H1 (cell line): ENCODE results near the gene ZNF831. TPM values are rescaled to one million over a fixed set of nuclear protein-coding genes. Genes with fewer than 3 reads are reported as not detected.

Experiments
- CTCF ChIA-PET: fragments of 300-600 bp; sonication (Branson Sonifier 250); formaldehyde crosslinking; loops from one replicate; lab custom pipeline; 2021; ENCODE audit not compliant: partially characterized antibody; lab: Charles Lee
- POLR2A ChIA-PET: fragments of 300-600 bp; sonication (Branson Sonifier 250); formaldehyde crosslinking; loops from one replicate; lab custom pipeline; 2021; ENCODE audit warnings: inconsistent platforms; ENCODE audit not compliant: partially characterized antibody; lab: Charles Lee
- DNase-seq, 2 experiments: peaks; one replicate each; pipeline versions ENCODE4 v3.0.0 to v3.0.0-alpha.2; 2010 to 2022; ENCODE audit warnings: low spot score in 2 of 2, low read depth in 1 of 2, mixed read lengths in 1 of 2
- FAIRE-seq: peaks from 2 replicates; lab custom pipeline; 2011; peaks lifted over from hg19 to GRCh38; lab: Jason Lieb, UNC
- H2AFZ ChIP-seq: 2 replicates; pipeline ENCODE4 v1.8.1; 2012; ENCODE audit warnings: low read length, inconsistent platforms
- H2AK5ac ChIP-seq: 2 replicates; pipeline ENCODE4 v1.6.1; 2013; ENCODE audit warnings: low read depth, low read length
- H2BK120ac ChIP-seq: replicated peaks from 2 replicates; pipeline ENCODE3; 2013; ENCODE audit warnings: low read depth, low read length, inconsistent platforms
- H2BK12ac ChIP-seq: 2 replicates; pipeline ENCODE4 v1.6.1; 2013; ENCODE audit warnings: low read depth, low read length
- H2BK15ac ChIP-seq: 2 replicates; pipeline ENCODE4 v1.6.1; 2013; ENCODE audit warnings: low read length
- H2BK20ac ChIP-seq: 2 replicates; pipeline ENCODE4 v1.6.1; 2013; ENCODE audit warnings: low read length
- H2BK5ac ChIP-seq: 2 replicates; pipeline ENCODE4 v1.6.1; 2013; ENCODE audit warnings: low read depth, low read length
- H3K14ac ChIP-seq: 2 replicates; pipeline ENCODE4 v1.6.1; 2013; ENCODE audit warnings: inconsistent platforms; ENCODE audit not compliant: insufficient read length
- H3K18ac ChIP-seq: 2 replicates; pipeline ENCODE4 v1.6.1; 2013; ENCODE audit warnings: low read length; ENCODE audit errors: extremely low read depth
- H3K23ac ChIP-seq: 2 replicates; pipeline ENCODE4 v1.6.1; 2013; ENCODE audit warnings: inconsistent platforms; ENCODE audit not compliant: insufficient read length
- H3K23me2 ChIP-seq: 2 replicates; pipeline ENCODE4 v1.6.1; 2013; ENCODE audit warnings: low read depth, low read length
- H3K27ac ChIP-seq: 2 replicates; pipeline ENCODE4 v1.6.1; 2011; ENCODE audit warnings: low read depth, low read length, inconsistent platforms
- H3K27me3 ChIP-seq, 4 experiments: replicated peaks in 1 of 4; 1 replicate in 1 of 4; 2 replicates in 3 of 4; pipeline versions ENCODE4 v1.6.1 to v1.8.1; 2011 to 2013; ENCODE audit warnings: low read length in 3 of 4, mild to moderate bottlenecking in 3 of 4, inconsistent platforms in 2 of 4, mixed read lengths in 2 of 4, moderate library complexity in 1 of 4; ENCODE audit not compliant: control insufficient read depth in 3 of 4, insufficient read depth in 3 of 4; ENCODE audit errors: extremely low read depth in 1 of 4
- H3K36me3 ChIP-seq, 4 experiments: 2 replicates each; pipeline versions ENCODE4 v1.6.1 to v1.8.1; 2011 to 2013; ENCODE audit warnings: mild to moderate bottlenecking in 4 of 4, low read length in 3 of 4, moderate library complexity in 2 of 4, control low read depth in 1 of 4, inconsistent platforms in 1 of 4; ENCODE audit not compliant: insufficient read depth in 4 of 4, control insufficient read depth in 2 of 4
- H3K4ac ChIP-seq: replicated peaks from 2 replicates; pipeline ENCODE3; 2013; ENCODE audit warnings: low read length, low read depth, mixed read lengths, inconsistent platforms; ENCODE audit not compliant: insufficient read length
- H3K4me1 ChIP-seq, 4 experiments: replicated peaks in 1 of 4; 1 replicate in 1 of 4; 2 replicates in 3 of 4; pipeline versions ENCODE4 v1.6.1 to v1.8.1; 2011 to 2013; ENCODE audit warnings: low read length in 3 of 4, inconsistent platforms in 2 of 4, mixed read lengths in 1 of 4; ENCODE audit not compliant: insufficient read depth in 4 of 4, control insufficient read depth in 3 of 4
- H3K4me2 ChIP-seq, 2 experiments: 2 replicates each; pipeline versions ENCODE4 v1.6.1 to v1.8.1; 2011 to 2013; ENCODE audit warnings: low read depth in 2 of 2, low read length in 2 of 2, control low read depth in 1 of 2, inconsistent platforms in 1 of 2, mild to moderate bottlenecking in 1 of 2; ENCODE audit not compliant: insufficient read depth in 1 of 2
- H3K4me3 ChIP-seq, 4 experiments: fragments of 200-600, 300-600 bp in 1 of 4; sonication (generic), shearing (Covaris generic), sonication (Bioruptor Twin) in 1 of 4; 2 replicates each; pipeline versions ENCODE4 v1.5.1 to v1.8.1; 2011 to 2016; ENCODE audit warnings: low read length in 4 of 4, low read depth in 3 of 4, control low read depth in 2 of 4, inconsistent platforms in 2 of 4, mild to moderate bottlenecking in 2 of 4, mixed read lengths in 1 of 4, moderate library complexity in 1 of 4; ENCODE audit not compliant: insufficient read depth in 2 of 4; ENCODE audit errors: extremely low read depth in 1 of 4
- H3K56ac ChIP-seq: replicated peaks from 2 replicates; pipeline ENCODE3; 2013; ENCODE audit warnings: low read depth, mild to moderate bottlenecking, mixed read lengths, low read length, inconsistent platforms; ENCODE audit not compliant: insufficient read length
- H3K79me1 ChIP-seq: 2 replicates; pipeline ENCODE4 v1.6.1; 2013; ENCODE audit warnings: low read depth, low read length, control low read depth
- H3K79me2 ChIP-seq, 2 experiments: 2 replicates each; pipeline versions ENCODE4 v1.6.1 to v1.8.1; 2012 to 2013; ENCODE audit warnings: low read length in 2 of 2, mild to moderate bottlenecking in 2 of 2, inconsistent platforms in 1 of 2; ENCODE audit not compliant: insufficient read depth in 2 of 2, control insufficient read depth in 1 of 2
- H3K9ac ChIP-seq, 4 experiments: replicated peaks in 1 of 4; 1 replicate in 1 of 4; 2 replicates in 3 of 4; pipeline versions ENCODE4 v1.6.1 to v1.8.1; 2011 to 2013; ENCODE audit warnings: low read depth in 3 of 4, low read length in 3 of 4, control low read depth in 2 of 4, mild to moderate bottlenecking in 2 of 4, moderate library complexity in 2 of 4, inconsistent platforms in 1 of 4; ENCODE audit errors: extremely low read depth in 1 of 4
- H3K9me3 ChIP-seq, 2 experiments: 2 replicates each; pipeline versions ENCODE4 v1.6.1 to v1.8.1; 2012 to 2013; ENCODE audit warnings: mild to moderate bottlenecking in 2 of 2, moderate library complexity in 2 of 2, control low read depth in 1 of 2, inconsistent platforms in 1 of 2, low read depth in 1 of 2, low read length in 1 of 2, mixed read lengths in 1 of 2; ENCODE audit not compliant: insufficient read depth in 2 of 2
- H4K20me1 ChIP-seq, 2 experiments: replicated peaks in 1 of 2; 2 replicates each; pipeline versions ENCODE3 to v1.8.1; 2011 to 2013; ENCODE audit warnings: inconsistent platforms in 2 of 2, low read length in 2 of 2, mild to moderate bottlenecking in 1 of 2; ENCODE audit not compliant: insufficient read depth in 2 of 2, control insufficient read depth in 1 of 2
- H4K5ac ChIP-seq: 2 replicates; pipeline ENCODE4 v1.6.1; 2013; ENCODE audit warnings: low read length, low read depth, mixed read lengths, inconsistent platforms; ENCODE audit not compliant: insufficient read length
- H4K8ac ChIP-seq: 2 replicates; pipeline ENCODE4 v1.8.0; 2013; ENCODE audit warnings: mild to moderate bottlenecking, moderate library complexity, low read length, inconsistent platforms; ENCODE audit not compliant: insufficient read depth; ENCODE audit errors: extremely low read depth
- H4K91ac ChIP-seq: replicated peaks from 2 replicates; pipeline ENCODE3; 2013; ENCODE audit warnings: low read length, mixed read lengths, inconsistent platforms; ENCODE audit not compliant: insufficient read length
- BACH1 ChIP-seq: IDR thresholded peaks from 2 replicates; pipeline ENCODE4 v1.6.1; 2012; ENCODE audit warnings: low read length, improper control_type of control experiment
- CHD1 ChIP-seq: IDR thresholded peaks from 2 replicates; pipeline ENCODE4 v1.6.1; 2012; ENCODE audit warnings: low read depth, low read length, improper control_type of control experiment
- CHD2 ChIP-seq: IDR thresholded peaks from 2 replicates; pipeline ENCODE4 v1.6.1; 2012; ENCODE audit warnings: low read length, improper control_type of control experiment
- EZH2 ChIP-seq: fragments of 200-600 bp; sonication (generic); IDR thresholded peaks from 2 replicates; pipeline ENCODE4 v1.7.1; 2012; ENCODE audit warnings: low read depth, mild to moderate bottlenecking, moderate library complexity, low read length, inconsistent platforms; ENCODE audit not compliant: severe bottlenecking
- POU5F1 ChIP-seq: IDR thresholded peaks from 2 replicates; pipeline ENCODE4 v1.6.1; 2011; ENCODE audit warnings: low read depth, mild to moderate bottlenecking, low read length, moderate library complexity
- RAD21 ChIP-seq, 2 experiments: IDR thresholded peaks in 1 of 2; conservative IDR thresholded peaks in 1 of 2; 2 replicates each; pipeline ENCODE4 v1.6.1; 2011; ENCODE audit warnings: low read depth in 2 of 2, low read length in 2 of 2, improper control_type of control experiment in 1 of 2, inconsistent platforms in 1 of 2, mild to moderate bottlenecking in 1 of 2, moderate library complexity in 1 of 2
- SIN3A ChIP-seq, 2 experiments: IDR thresholded peaks in 1 of 2; conservative IDR thresholded peaks in 1 of 2; 2 replicates each; pipeline ENCODE4 v1.6.1; 2011 to 2012; ENCODE audit warnings: low read length in 2 of 2, improper control_type of control experiment in 1 of 2, low read depth in 1 of 2, mild to moderate bottlenecking in 1 of 2
- SRF ChIP-seq: IDR thresholded peaks from 2 replicates; pipeline ENCODE4 v1.6.1; 2011; ENCODE audit warnings: mild to moderate bottlenecking, low read depth, low read length, moderate library complexity
- SUZ12 ChIP-seq: fragments of 200-600 bp; sonication (generic); IDR thresholded peaks from 2 replicates; pipeline ENCODE4 v1.6.1; 2012; ENCODE audit warnings: mild to moderate bottlenecking, inconsistent platforms, low read length, moderate library complexity, mixed read lengths
- TAF1 ChIP-seq: IDR thresholded peaks from 2 replicates; pipeline ENCODE4 v1.6.1; 2011; ENCODE audit warnings: mild to moderate bottlenecking, low read depth, low read length
- YY1 ChIP-seq: IDR thresholded peaks from 2 replicates; pipeline ENCODE4 v1.6.1; 2011; ENCODE audit warnings: low read depth, mild to moderate bottlenecking, low read length
- polyA plus RNA-seq, 7 experiments: library from polyadenylated mRNA; depleted of rRNA in 3 of 7; stranded (reverse) in 5 of 7; unstranded in 2 of 7; fragments of >200 nt in 5 of 7; fragments of 200-250 nt in 2 of 7; gene quantifications; 1 replicate in 5 of 7; 2 replicates in 1 of 7; 4 replicates in 1 of 7; pipeline versions ENCODE4 v1.2.1 to v1.2.3, GENCODE V29; 2011 to 2013; ENCODE audit warnings: missing spikeins in 2 of 7, mixed read lengths in 2 of 7
- total RNA-seq: library from RNA; stranded (reverse); fragmentation: NEBNext Ultra II Directional; extraction: Animal tissue kit (Norgen Biotek cat#: 25700); gene quantifications from 2 replicates; pipeline ENCODE4 v1.2.1, GENCODE V29; 2021
- TF ChIP-seq, protein P1 (sequence below), 3 experiments: IDR thresholded peaks; 1 replicate in 2 of 3; 2 replicates in 1 of 3; pipeline versions ENCODE4 v1.5.1 to v1.6.1; 2011; ENCODE audit warnings: low read length in 3 of 3, mild to moderate bottlenecking in 3 of 3, inconsistent platforms in 2 of 3, low read depth in 1 of 3, moderate library complexity in 1 of 3; ENCODE audit not compliant: insufficient read depth in 1 of 3; ENCODE audit errors: control extremely low read depth in 1 of 3

ZNF831 gene
- total and polyA plus RNA-seq, 2 of the 8 experiments (the other 6 are each of a cell fraction or from before 2014, with no cell fraction given) = not detected

DNA sequence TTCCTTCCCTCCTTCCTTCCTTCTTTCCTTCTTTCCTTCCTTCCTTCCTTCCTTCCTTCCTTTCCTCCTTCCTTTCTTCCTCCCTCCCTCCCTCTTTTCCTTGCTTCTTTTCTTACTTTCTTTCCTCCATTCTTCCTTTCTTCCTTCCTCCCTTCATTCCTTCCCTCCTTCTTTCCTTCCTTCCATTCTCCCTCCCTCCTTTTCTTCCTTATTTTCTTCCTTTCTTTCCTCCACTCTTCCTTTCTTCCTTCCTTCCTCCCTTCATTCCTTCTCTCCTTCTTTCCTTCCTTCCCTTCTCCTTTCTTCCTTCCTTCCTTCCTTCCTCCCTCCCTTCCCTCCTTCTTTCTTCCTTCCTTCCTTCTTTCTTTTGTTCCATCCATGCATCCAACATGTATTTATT is 101.7 kb downstream of the ZNF831 start:
- ChIA-PET POLR2A (no interaction called here), CTCF (no interaction called here)
- Histone ChIP-seq H3K27me3 (peaks cover 0 to 3% (median 0%) of the 10 kb centered on the region in 4 experiments; a peak in 2 of 7 replicates), H4K8ac (no peak overlapping the region), H2BK15ac (0 out of 2 replicates have a peak overlapping the region, but pooled peaks have one; percentile 5), H3K4me3 (no peak overlapping the region), H2AFZ (no peak overlapping the region), H4K91ac (no peak overlapping the region), H3K9me3 (no peaks in the 10 kb centered on the region), H2BK120ac (no peak overlapping the region), H3K4ac (no peak overlapping the region), H3K23ac (no peak overlapping the region), H2AK5ac (no peak overlapping the region; the same call in 1 of the 2 replicates), H2BK5ac (no peak overlapping the region), H3K79me2 (no peaks in the 10 kb centered on the region), H4K5ac (no peak overlapping the region), H2BK20ac (no peak overlapping the region), H4K20me1 (no peaks in the 10 kb centered on the region), H2BK12ac (no peak overlapping the region), H3K4me1 (peaks cover 0 to 13% (median 7%) of the 10 kb centered on the region in 4 experiments; a peak in 4 of 7 replicates), H3K9ac (no peak overlapping the region), H3K23me2 (no peaks in the 10 kb centered on the region; the same call in 1 of the 2 replicates), H3K27ac (no peak overlapping the region), H3K14ac (no peak overlapping the region), H3K4me2 (no peak overlapping the region), H3K36me3 (no peaks in the 10 kb centered on the region), H3K18ac (no peak overlapping the region), H3K56ac (no peak overlapping the region), H3K79me1 (no peaks in the 10 kb centered on the region)
- no peak for TF ChIP-seq CHD1
- no peak for TF ChIP-seq YY1
- TF ChIP-seq TAF1 = no peak
- TF ChIP-seq POU5F1 = no peak
- no peak for TF ChIP-seq SIN3A (conservative IDR thresholded peaks at IDR 0.05 in 1 of 2, IDR thresholded peaks at IDR 0.05 in 1 of 2; ENCODE audit: low read depth in 1 of 2, low read length in 2 of 2)
- no peak for TF ChIP-seq CHD2
- TF ChIP-seq, protein P1, sequence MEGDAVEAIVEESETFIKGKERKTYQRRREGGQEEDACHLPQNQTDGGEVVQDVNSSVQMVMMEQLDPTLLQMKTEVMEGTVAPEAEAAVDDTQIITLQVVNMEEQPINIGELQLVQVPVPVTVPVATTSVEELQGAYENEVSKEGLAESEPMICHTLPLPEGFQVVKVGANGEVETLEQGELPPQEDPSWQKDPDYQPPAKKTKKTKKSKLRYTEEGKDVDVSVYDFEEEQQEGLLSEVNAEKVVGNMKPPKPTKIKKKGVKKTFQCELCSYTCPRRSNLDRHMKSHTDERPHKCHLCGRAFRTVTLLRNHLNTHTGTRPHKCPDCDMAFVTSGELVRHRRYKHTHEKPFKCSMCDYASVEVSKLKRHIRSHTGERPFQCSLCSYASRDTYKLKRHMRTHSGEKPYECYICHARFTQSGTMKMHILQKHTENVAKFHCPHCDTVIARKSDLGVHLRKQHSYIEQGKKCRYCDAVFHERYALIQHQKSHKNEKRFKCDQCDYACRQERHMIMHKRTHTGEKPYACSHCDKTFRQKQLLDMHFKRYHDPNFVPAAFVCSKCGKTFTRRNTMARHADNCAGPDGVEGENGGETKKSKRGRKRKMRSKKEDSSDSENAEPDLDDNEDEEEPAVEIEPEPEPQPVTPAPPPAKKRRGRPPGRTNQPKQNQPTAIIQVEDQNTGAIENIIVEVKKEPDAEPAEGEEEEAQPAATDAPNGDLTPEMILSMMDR (IDR thresholded peaks at IDR 0.05; ENCODE audit: control extremely low read depth in 1 of 3, insufficient read depth in 1 of 3, low read depth in 1 of 3, low read length in 3 of 3) = no peak
- TF ChIP-seq SRF = no peak
- no peak for TF ChIP-seq SUZ12
- no peak for TF ChIP-seq EZH2
- TF ChIP-seq RAD21 (IDR thresholded peaks at IDR 0.05 in 1 of 2, conservative IDR thresholded peaks at IDR 0.05 in 1 of 2; ENCODE audit: low read depth in 2 of 2, low read length in 2 of 2) = no peak
- no peak for TF ChIP-seq BACH1
- DNase-seq (no peak), FAIRE-seq (no peak)
